Retinal pigment epithelial cell (primary cell): ENCODE results near the gene SYNGR1.

ENCODE experiments used
- DNase-seq: peaks from one replicate; pipeline ENCODE4 v3.0.0-alpha.2; 2010; ENCODE audit warnings: low read depth
- H3K4me3 ChIP-seq: 2 replicates; pipeline ENCODE4 v1.5.1; 2011; ENCODE audit warnings: mild to moderate bottlenecking, low read length, control low read depth, moderate library complexity
- CTCF ChIP-seq: conservative IDR thresholded peaks from 2 replicates; pipeline ENCODE4 v1.5.1; 2011; ENCODE audit warnings: low read depth, low read length, control low read depth, inconsistent platforms

SYNGR1 gene

GRCh38 chr22:39414886-39415285 lies 65.1 kb downstream of the SYNGR1 start:
- no peak for TF ChIP-seq CTCF
- no peak for DNase-seq
- H3K4me3 ChIP-seq, result no peak overlapping the region

GRCh38 chr22:39415506-39415905 lies 65.7 kb downstream of the SYNGR1 start:
- TF ChIP-seq CTCF, result no peak
- H3K4me3 ChIP-seq, result no peak overlapping the region
- DNase-seq, result no peak

GRCh38 chr22:39416319-39416718 lies 66.5 kb downstream of the SYNGR1 start:
- no peak for DNase-seq
- H3K4me3 ChIP-seq, result no peak overlapping the region
- no peak for TF ChIP-seq CTCF

- H3K4me3 ChIP-seq, result no peak overlapping the region
- DNase-seq, result no peak
- TF ChIP-seq CTCF, result no peak
Measured at GRCh38 chr22:39417641-39418040, 67.8 kb downstream of the SYNGR1 start.

GRCh38 chr22:39418696-39419095 lies 68.9 kb downstream of the SYNGR1 start:
- no peak overlapping the region for H3K4me3 ChIP-seq
- no peak for TF ChIP-seq CTCF
- DNase-seq, result no peak

- TF ChIP-seq CTCF, result no peak
- no peak overlapping the region for H3K4me3 ChIP-seq
- no peak for DNase-seq
Measured at GRCh38 chr22:39419096-39419495, 69.3 kb downstream of the SYNGR1 start.

GRCh38 chr22:39419911-39420310 lies 70.1 kb downstream of the SYNGR1 start:
- H3K4me3 ChIP-seq, result no peak overlapping the region
- no peak for TF ChIP-seq CTCF
- DNase-seq, result no peak
